Natural killer cell (primary cell): Measurements from ENCODE around the gene C2orf49. TPM values are rescaled to one million over a fixed set of nuclear protein-coding genes. Genes with fewer than 3 reads are reported as not detected.
A peak's percentile ranks its signal among the peaks of the same experiment; 100 is the strongest.

Experiments used
- ATAC-seq, 3 donors: fragments of 150-1000 bp in 2 of 3; fragments of 200-7000 bp in 1 of 3; cut with Tn5 transposase; 1 replicate in 1 of 3; 2 replicates in 2 of 3; pipeline ENCODE4 v1.10.0; 2021; ENCODE audit warnings: mild to moderate bottlenecking in 2 of 3, moderate library complexity in 2 of 3
- DNase-seq, 2 donors: peaks; one replicate each; pipeline versions ENCODE4 v3.0.0 to v3.0.0-alpha.2; 2013 to 2021; ENCODE audit warnings: mixed read lengths in 1 of 2
- H3K27ac ChIP-seq: one replicate; pipeline ENCODE4 v1.5.1; 2013; ENCODE audit warnings: mild to moderate bottlenecking, low read length
- H3K27me3 ChIP-seq: one replicate; pipeline ENCODE4 v1.6.1; 2013; ENCODE audit warnings: low read length; ENCODE audit not compliant: control insufficient read depth, insufficient read depth
- H3K36me3 ChIP-seq: one replicate; pipeline ENCODE4 v1.6.1; 2013; ENCODE audit warnings: low read length; ENCODE audit not compliant: control insufficient read depth, insufficient read depth
- H3K4me1 ChIP-seq: one replicate; pipeline ENCODE4 v1.6.1; 2013; ENCODE audit warnings: low read length; ENCODE audit not compliant: control insufficient read depth, insufficient read depth
- H3K4me3 ChIP-seq: one replicate; pipeline ENCODE4 v1.5.1; 2013; ENCODE audit warnings: low read length
- H3K9me3 ChIP-seq: one replicate; pipeline ENCODE4 v1.6.1; 2013; ENCODE audit warnings: low read length; ENCODE audit not compliant: control insufficient read depth, insufficient read depth
- H3K27ac Mint-ChIP-seq, 2 donors: one replicate each; pipeline ENCODE4 v1.8.0; 2022; ENCODE audit warnings: mild to moderate bottlenecking in 2 of 2, mixed read lengths in 2 of 2, moderate library complexity in 1 of 2
- H3K27me3 Mint-ChIP-seq, 2 donors: one replicate each; pipeline ENCODE4 v1.8.0; 2022; ENCODE audit warnings: low read depth in 2 of 2, mixed read lengths in 2 of 2
- H3K36me3 Mint-ChIP-seq: one replicate; pipeline ENCODE4 v1.8.0; 2022; ENCODE audit warnings: mixed read lengths
- H3K4me1 Mint-ChIP-seq, 2 donors: one replicate each; pipeline ENCODE4 v1.8.0; 2022; ENCODE audit warnings: mixed read lengths in 2 of 2
- H3K4me3 Mint-ChIP-seq: one replicate; pipeline ENCODE4 v1.8.0; 2022; ENCODE audit warnings: mild to moderate bottlenecking, moderate library complexity, mixed read lengths
- H3K9me3 Mint-ChIP-seq, 2 donors: one replicate each; pipeline ENCODE4 v1.8.0; 2022; ENCODE audit warnings: mixed read lengths in 2 of 2
- WGBS: methylation state at CpG from one replicate; pipeline ENCODE4 v1.1.7; 2013; ENCODE audit warnings: missing lambda C conversion rate; ENCODE audit not compliant: insufficient coverage; 5-methylcytosine and 5-hydroxymethylcytosine counted together
- intact Hi-C: fragments of 100-400 bp; cut with micrococcal nuclease; formaldehyde crosslinking; loops from one replicate; pipeline ENCODE4 v1.14.2; 2022
- total RNA-seq, 4 donors: library from RNA; stranded (reverse); fragments of 120-200 nt in 1 of 4; gene quantifications; one replicate each; pipeline versions ENCODE4 v1.2.3 to v1.2.4, GENCODE V29; 2013 to 2022
- TF ChIP-seq, protein P1 (sequence below): fragments of 200-600 bp; IDR thresholded peaks from one replicate; pipeline ENCODE4 v1.8.0; 2022; ENCODE audit warnings: antibody characterized with exemption

The C2orf49 gene
- total RNA-seq, 3 donors from 2014 or later (not counting 1 experiment from before 2014, with no cell fraction given) = 19.4 to 23.5 (median 23.2) TPM

DNA sequence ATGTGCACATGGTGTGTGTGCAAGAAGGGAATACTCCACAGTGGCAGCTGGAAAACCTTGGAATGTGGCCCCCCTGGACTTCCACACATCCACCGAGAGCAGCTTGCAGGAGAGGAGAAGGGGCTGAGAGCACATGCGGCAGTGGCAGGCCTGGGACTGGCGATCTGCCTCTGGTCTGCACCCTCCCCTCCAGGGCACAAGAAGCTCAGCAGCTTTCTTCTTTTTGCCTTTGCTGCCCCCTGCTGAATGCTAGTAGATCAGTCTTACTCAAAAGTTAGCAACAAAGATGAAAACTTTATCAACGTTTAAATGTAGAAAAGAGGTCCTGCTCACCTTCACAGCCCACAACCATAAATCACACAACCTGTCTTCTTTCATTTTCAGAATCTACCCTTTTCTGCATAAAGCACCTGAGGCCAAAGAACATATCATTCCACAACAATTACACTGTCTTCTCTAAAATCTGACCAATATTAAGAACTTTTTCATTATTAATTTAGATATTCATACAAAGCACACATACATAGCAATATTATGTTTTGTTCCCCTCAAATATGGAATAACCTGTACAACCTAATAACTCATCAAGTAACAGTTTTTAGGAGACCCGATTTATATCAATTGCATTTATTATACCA lies 42.4 kb upstream of the C2orf49 start:
- DNase-seq (peak in 1 of 2 donors; percentile 35), ATAC-seq (peak in 2 of 3 donors; percentile 48 to 56)
- Histone ChIP-seq H3K27ac (no peak overlapping the region), H3K36me3 (peaks cover 53% of the 10 kb centered on the region), H3K27me3 (no peaks in the 10 kb centered on the region), H3K4me3 (no peak overlapping the region), H3K4me1 (no peaks in the 10 kb centered on the region), H3K9me3 (no peaks in the 10 kb centered on the region)
- no peak overlapping the region for H3K27ac Mint-ChIP-seq
- TF ChIP-seq, protein P1, sequence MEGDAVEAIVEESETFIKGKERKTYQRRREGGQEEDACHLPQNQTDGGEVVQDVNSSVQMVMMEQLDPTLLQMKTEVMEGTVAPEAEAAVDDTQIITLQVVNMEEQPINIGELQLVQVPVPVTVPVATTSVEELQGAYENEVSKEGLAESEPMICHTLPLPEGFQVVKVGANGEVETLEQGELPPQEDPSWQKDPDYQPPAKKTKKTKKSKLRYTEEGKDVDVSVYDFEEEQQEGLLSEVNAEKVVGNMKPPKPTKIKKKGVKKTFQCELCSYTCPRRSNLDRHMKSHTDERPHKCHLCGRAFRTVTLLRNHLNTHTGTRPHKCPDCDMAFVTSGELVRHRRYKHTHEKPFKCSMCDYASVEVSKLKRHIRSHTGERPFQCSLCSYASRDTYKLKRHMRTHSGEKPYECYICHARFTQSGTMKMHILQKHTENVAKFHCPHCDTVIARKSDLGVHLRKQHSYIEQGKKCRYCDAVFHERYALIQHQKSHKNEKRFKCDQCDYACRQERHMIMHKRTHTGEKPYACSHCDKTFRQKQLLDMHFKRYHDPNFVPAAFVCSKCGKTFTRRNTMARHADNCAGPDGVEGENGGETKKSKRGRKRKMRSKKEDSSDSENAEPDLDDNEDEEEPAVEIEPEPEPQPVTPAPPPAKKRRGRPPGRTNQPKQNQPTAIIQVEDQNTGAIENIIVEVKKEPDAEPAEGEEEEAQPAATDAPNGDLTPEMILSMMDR = peak; percentile 17
- H3K27me3 Mint-ChIP-seq = no peaks in the 10 kb centered on the region
- 48% methylated on average over 4 of the region's 5 CpGs for whole genome bisulfite sequencing
- peaks cover 29% of the 10 kb centered on the region for H3K36me3 Mint-ChIP-seq
- no peaks in the 10 kb centered on the region for H3K9me3 Mint-ChIP-seq
- peaks cover 12 to 18% of the 10 kb centered on the region in 2 donors for H3K4me1 Mint-ChIP-seq
- intact Hi-C loops = no loop called here
- H3K4me3 Mint-ChIP-seq = no peak overlapping the region

DNA sequence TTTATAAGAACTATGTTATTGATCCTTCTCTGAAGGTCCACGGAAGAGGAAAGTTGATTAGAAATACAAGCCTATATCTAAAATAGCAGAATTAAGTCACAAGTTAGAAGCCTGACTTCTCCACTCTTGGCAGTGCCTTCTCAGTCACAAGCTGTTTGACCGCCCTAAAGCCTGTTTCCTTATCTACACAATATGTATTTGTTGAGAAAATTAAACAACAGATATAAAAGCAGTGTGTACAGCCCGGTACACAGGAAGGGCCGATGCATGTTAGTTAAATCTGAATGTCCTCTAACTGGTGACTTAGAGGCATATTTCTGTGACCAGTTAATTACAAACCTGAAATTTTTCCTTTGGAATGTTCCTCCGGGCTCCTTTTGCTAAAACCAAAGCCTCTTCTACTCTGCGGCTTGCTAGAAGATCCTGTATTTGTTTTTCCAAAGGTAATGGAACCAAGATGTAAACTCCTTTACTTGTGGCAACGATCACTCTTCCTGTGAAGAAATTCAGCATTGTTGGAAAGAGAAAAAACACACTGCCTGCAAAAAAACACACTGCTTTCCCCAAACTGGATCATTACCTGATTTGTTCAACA lies 41.2 kb upstream of the C2orf49 start:
- H3K4me3 Mint-ChIP-seq = no peak overlapping the region
- peaks cover 3% of the 10 kb centered on the region for H3K4me1 ChIP-seq
- DNase-seq (no peak), ATAC-seq (no peak)
- H3K27ac Mint-ChIP-seq = no peak overlapping the region
- H3K36me3 Mint-ChIP-seq = peaks cover 21% of the 10 kb centered on the region
- H3K4me1 Mint-ChIP-seq = peaks cover 12 to 18% of the 10 kb centered on the region in 2 donors
- H3K36me3 ChIP-seq = peaks cover 50% of the 10 kb centered on the region
- no peaks in the 10 kb centered on the region for H3K9me3 ChIP-seq
- TF ChIP-seq, protein P1 = no peak
- no peaks in the 10 kb centered on the region for H3K9me3 Mint-ChIP-seq
- intact Hi-C loops = no loop called here
- H3K27me3 Mint-ChIP-seq = no peaks in the 10 kb centered on the region
- no peak overlapping the region for H3K4me3 ChIP-seq
- H3K27me3 ChIP-seq = no peaks in the 10 kb centered on the region
- no peak overlapping the region for H3K27ac ChIP-seq
- WGBS = 98% methylated on average over 6 of the region's 7 CpGs

DNA sequence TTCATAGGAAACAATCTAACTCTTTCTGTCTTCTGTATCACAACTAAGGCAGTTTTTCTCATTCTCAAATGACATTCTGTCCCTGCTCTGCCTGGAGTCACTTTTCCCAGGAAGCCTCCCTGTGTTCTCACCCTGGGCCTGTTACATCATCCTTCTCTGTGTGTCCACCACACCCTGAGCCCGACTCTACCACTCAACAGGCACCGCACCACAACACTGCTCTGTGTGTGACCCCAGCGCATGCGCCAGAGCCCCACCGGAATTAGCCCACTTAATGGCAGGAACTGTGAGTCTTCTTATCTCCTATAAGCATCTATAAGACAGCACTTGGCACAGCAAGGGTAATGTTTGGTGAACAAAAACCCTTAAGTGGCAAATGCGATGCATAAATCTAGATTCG lies 40.1 kb upstream of the C2orf49 start:
- ATAC-seq = peak in 1 of 3 donors; percentile 25
- Mint-ChIP-seq H3K27me3 (no peaks in the 10 kb centered on the region), H3K9me3 (no peaks in the 10 kb centered on the region), H3K27ac (peak overlapping the region; percentile 27 to 48), H3K4me3 (no peak overlapping the region), H3K36me3 (peaks cover 21% of the 10 kb centered on the region), H3K4me1 (peaks cover 21 to 27% of the 10 kb centered on the region in 2 donors)
- Histone ChIP-seq H3K4me3 (no peak overlapping the region), H3K27ac (no peak overlapping the region), H3K4me1 (peaks cover 10% of the 10 kb centered on the region), H3K27me3 (no peaks in the 10 kb centered on the region), H3K36me3 (peaks cover 42% of the 10 kb centered on the region), H3K9me3 (no peaks in the 10 kb centered on the region)
- intact Hi-C loops = no loop called here
- no peak for DNase-seq
- 86% methylated on average over 7 of the region's 7 CpGs for WGBS
- TF ChIP-seq, protein P1 = no peak
